ENCODE results near the gene IL17RC. TPM values are rescaled to one million over a fixed set of nuclear protein-coding genes. Genes with fewer than 3 reads are reported as not detected.

Gene IL17RC
- total and polyA plus RNA-seq, 2 of the 4 experiments (the other 2 are of a cell fraction): 20.8 to 28.3 TPM

DNA sequence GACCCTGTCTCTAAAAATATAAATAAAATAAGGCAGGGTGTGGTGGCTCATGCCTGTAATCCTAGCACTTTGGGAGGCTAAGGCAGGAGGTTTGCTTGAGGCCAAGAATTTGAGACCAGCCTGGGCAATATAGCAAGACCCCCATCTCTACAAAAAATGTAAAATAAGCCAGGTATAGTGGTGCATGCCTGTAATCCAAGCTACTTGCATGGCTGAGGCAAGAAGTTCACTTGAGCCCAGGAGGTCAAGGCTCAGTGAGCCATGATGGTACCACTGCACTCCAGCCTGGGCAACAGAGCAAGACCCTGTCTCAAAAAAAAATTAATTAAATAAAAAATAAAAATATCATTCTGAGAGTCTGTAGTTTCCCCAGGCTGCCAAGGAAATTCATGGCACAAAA, 30.6 kb upstream of the IL17RC start:
- Histone ChIP-seq H2BK120ac (ENCODE audit: low read depth, low read length) (no peak overlapping the region), H3K36me3 (ENCODE audit: control insufficient read depth, insufficient read depth, low read length) (no peaks in the 10 kb centered on the region), H3K4ac (ENCODE audit: low read depth, low read length) (no peak overlapping the region), H3K27ac (ENCODE audit: insufficient read depth, low read length) (no peak overlapping the region), H3K23ac (ENCODE audit: low read depth, low read length) (no peak overlapping the region), H3K56ac (ENCODE audit: extremely low read depth, insufficient read depth, low read length) (no peak overlapping the region), H2BK20ac (ENCODE audit: low read depth, low read length) (no peak overlapping the region), H3K4me2 (ENCODE audit: low read depth, low read length) (no peak overlapping the region), H3K27me3 (ENCODE audit: control insufficient read depth, insufficient read depth, low read length) (no peaks in the 10 kb centered on the region), H2AFZ (replicated peaks; ENCODE audit: low read length, poor library complexity) (no peak overlapping the region), H3K9me1 (ENCODE audit: insufficient read depth, low read length) (no peaks in the 10 kb centered on the region), H3K14ac (replicated peaks; ENCODE audit: low read depth, low read length) (no peak overlapping the region), H3K9me3 (ENCODE audit: control insufficient read depth, insufficient read depth, low read length) (no peaks in the 10 kb centered on the region), H4K8ac (ENCODE audit: low read depth in 2 of 2, low read length in 2 of 2) (no peak overlapping the region), H4K20me1 (ENCODE audit: insufficient read depth, low read length) (no peaks in the 10 kb centered on the region), H4K5ac (ENCODE audit: low read depth, low read length) (no peak overlapping the region), H3K4me1 (ENCODE audit: control insufficient read depth, insufficient read depth, low read length) (peaks cover 6% of the 10 kb centered on the region), H3K79me1 (ENCODE audit: low read depth in 1 of 2, low read length in 2 of 2) (peaks cover 0 to 8% of the 10 kb centered on the region in 2 experiments; a peak in 2 of 4 replicates), H3K4me3 (ENCODE audit: insufficient read depth, low read depth, low read length) (no peak overlapping the region), H3K18ac (ENCODE audit: low read depth, low read length) (no peak overlapping the region), H3K9ac (ENCODE audit: low read depth, low read length) (no peak overlapping the region), H2BK15ac (ENCODE audit: low read depth, low read length) (no peak overlapping the region), H2AK5ac (ENCODE audit: low read depth, low read length) (no peak overlapping the region), H2AK9ac (replicated peaks; ENCODE audit: low read depth, low read length, poor library complexity) (no peak overlapping the region), H2BK5ac (ENCODE audit: low read depth, low read length, poor library complexity, severe bottlenecking) (no peak overlapping the region), H4K91ac (ENCODE audit: insufficient read depth, low read depth, low read length) (no peak overlapping the region; the same call in 1 of the 2 replicates)
- no TSS peak for BruUV-seq (replicated peaks)
- POLR2A ChIA-PET (ENCODE audit: unreplicated experiment): no interaction called here
- TF ChIP-seq, protein P1, sequence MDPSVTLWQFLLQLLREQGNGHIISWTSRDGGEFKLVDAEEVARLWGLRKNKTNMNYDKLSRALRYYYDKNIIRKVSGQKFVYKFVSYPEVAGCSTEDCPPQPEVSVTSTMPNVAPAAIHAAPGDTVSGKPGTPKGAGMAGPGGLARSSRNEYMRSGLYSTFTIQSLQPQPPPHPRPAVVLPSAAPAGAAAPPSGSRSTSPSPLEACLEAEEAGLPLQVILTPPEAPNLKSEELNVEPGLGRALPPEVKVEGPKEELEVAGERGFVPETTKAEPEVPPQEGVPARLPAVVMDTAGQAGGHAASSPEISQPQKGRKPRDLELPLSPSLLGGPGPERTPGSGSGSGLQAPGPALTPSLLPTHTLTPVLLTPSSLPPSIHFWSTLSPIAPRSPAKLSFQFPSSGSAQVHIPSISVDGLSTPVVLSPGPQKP (IDR thresholded peaks at IDR 0.05; ENCODE audit: borderline replicate concordance, low read depth, low read length): no peak
- TF ChIP-seq CHD1 (IDR thresholded peaks at IDR 0.05; ENCODE audit: low read depth, low read length) (no peak), FOS (IDR thresholded peaks at IDR 0.05; ENCODE audit: low read depth, low read length) (no peak), BHLHE40 (IDR thresholded peaks at IDR 0.05; ENCODE audit: low read depth, low read length) (no peak)
- ATAC-seq (ENCODE audit: low read depth) (no peak), DNase-seq (no peak)
- in situ Hi-C loops (cut with MboI; ENCODE audit: low sequenced_read_pairs) (no loop called here), dilution Hi-C loops (cut with HindIII; ENCODE audit: low sequenced_read_pairs, unreplicated experiment) (no loop called here), intact Hi-C loops (cut with micrococcal nuclease) (no loop called here)
- CTCF ChIA-PET: no interaction called here
